ENCODE data around the gene KRR1. TPM values are rescaled to one million over a fixed set of nuclear protein-coding genes. Genes with fewer than 3 reads are reported as not detected.
"Not testable (repeated sequence)": the region's sequence is repeated elsewhere in the genome, so short reads cannot be mapped to it uniquely, and the experiment has no call there.

KRR1 gene
- total RNA-seq, 1 experiment from 2014 or later, result 192 TPM

DNA sequence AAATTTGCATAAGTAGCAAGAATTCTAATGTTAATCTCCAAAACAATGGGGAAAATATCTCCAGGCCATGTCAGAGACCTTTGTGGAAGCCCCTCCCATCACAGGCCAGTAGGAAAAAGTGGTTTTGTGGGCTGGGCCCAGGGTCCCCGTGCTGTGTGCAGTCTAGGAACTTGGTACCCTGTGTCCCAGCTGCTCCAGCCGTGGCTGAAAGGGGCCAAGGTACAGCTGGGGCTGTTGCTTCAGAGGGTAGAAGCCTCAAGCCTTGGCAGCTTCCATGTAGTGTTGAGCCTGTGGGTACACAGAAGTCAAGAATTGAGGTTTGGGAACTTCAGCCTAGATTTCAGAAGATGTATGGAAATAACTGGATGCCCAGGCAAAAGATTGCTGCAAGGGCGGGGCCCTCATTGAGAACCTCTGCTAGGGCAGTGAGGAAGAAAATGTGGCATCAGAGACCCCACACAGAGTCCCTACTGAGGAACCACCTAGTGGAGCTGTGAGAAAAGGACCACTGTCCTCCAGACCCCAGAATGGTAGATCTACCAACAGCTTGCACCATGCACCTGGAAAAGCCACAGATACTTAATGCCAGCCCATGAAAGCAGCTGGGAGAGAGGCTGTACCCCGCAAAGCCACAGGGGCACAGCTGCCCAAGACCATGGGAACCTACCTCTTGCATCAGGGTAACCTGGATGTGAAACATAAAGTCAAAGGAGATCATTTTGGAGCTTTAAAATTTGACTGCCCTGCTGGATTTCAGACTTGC, 69.5 kb downstream of the KRR1 start:
- BruUV-seq (replicated peaks); RAD21 ChIA-PET (ENCODE audit: low non-redundant PET in 1 of 2, low total read pairs in 2 of 2, uncharacterized antibody in 2 of 2, unreplicated experiment in 2 of 2); H4K20me1 ChIP-seq (ENCODE audit: insufficient read depth); H3K9ac ChIP-seq (ENCODE audit: low read length); H3K36me3 ChIP-seq (ENCODE audit: control insufficient read depth in 1 of 2, insufficient read depth in 2 of 2, low read length in 2 of 2); H3K9me3 ChIP-seq (ENCODE audit: control insufficient read depth in 1 of 2, insufficient read depth in 1 of 2, low read depth in 1 of 2, low read length in 2 of 2); H3K4me2 ChIP-seq (ENCODE audit: low read length); H3K9me2 ChIP-seq (ENCODE audit: insufficient read depth); H2AFZ ChIP-seq (ENCODE audit: low read depth, low read length, poor library complexity, severe bottlenecking); H3K27ac ChIP-seq (ENCODE audit: low read depth, low read length); H3K79me2 ChIP-seq (ENCODE audit: insufficient read depth, low read length); DNase-seq (ENCODE audit: low read depth, low spot score); H3K4me3 ChIP-seq (replicated peaks in 1 of 2; ENCODE audit: low read depth in 1 of 2, low read length in 2 of 2); ATAC-seq; intact Hi-C loops (cut with micrococcal nuclease); H3K27me3 ChIP-seq (ENCODE audit: insufficient read depth, low read length); POLR2A ChIA-PET; CTCF ChIA-PET: not testable (repeated sequence)
- peaks cover 0 to 11% of the 10 kb centered on the region in 2 experiments; a peak in 3 of 4 replicates for H3K4me1 ChIP-seq (ENCODE audit: control insufficient read depth in 1 of 2, insufficient read depth in 2 of 2, low read length in 2 of 2)

Other genes with a start within 250 kb of the KRR1 start
- gene CAPS2, start 181.3 kb downstream of the KRR1 start, total RNA-seq (2021; ENCODE audit: unreplicated experiment), result 18.3 TPM
- gene GLIPR1L1, start 176.9 kb downstream of the KRR1 start, total RNA-seq (2021; ENCODE audit: unreplicated experiment), result not detected
- 0.44 TPM for gene GLIPR1L2, start 120.5 kb downstream of the KRR1 start, total RNA-seq (2021; ENCODE audit: unreplicated experiment)
- gene GLIPR1, start 30.9 kb downstream of the KRR1 start, total RNA-seq (2021; ENCODE audit: unreplicated experiment), result 0.39 TPM

Measured in HCT116 (cell line).